Mesothelial cell of epicardium (in vitro differentiated cells): ENCODE results near the gene DCLK1. TPM values are rescaled to one million over a fixed set of nuclear protein-coding genes. Genes with fewer than 3 reads are reported as not detected.
A peak's percentile ranks its signal among the peaks of the same experiment; 100 is the strongest.

ENCODE experiments used
- DNase-seq, 2 experiments: peaks; one replicate each; pipeline ENCODE4 v3.0.0; 2021; ENCODE audit warnings: low spot score in 2 of 2; ENCODE audit not compliant: unreplicated experiment in 2 of 2
- H3K27ac Mint-ChIP-seq: 2 replicates; pipeline ENCODE4 v1.8.0; 2021; ENCODE audit warnings: mixed read lengths
- H3K27me3 Mint-ChIP-seq: 2 replicates; pipeline ENCODE4 v1.8.0; 2021; ENCODE audit warnings: low read depth, mixed read lengths
- H3K36me3 Mint-ChIP-seq: 2 replicates; pipeline ENCODE4 v1.8.0; 2021; ENCODE audit warnings: mixed read lengths
- H3K4me1 Mint-ChIP-seq: 2 replicates; pipeline ENCODE4 v1.8.0; 2021; ENCODE audit warnings: mixed read lengths
- H3K4me3 Mint-ChIP-seq: 2 replicates; pipeline ENCODE4 v1.8.0; 2021; ENCODE audit warnings: mild to moderate bottlenecking, moderate library complexity, mixed read lengths
- H3K9me3 Mint-ChIP-seq: 2 replicates; pipeline ENCODE4 v1.8.0; 2021; ENCODE audit warnings: mixed read lengths
- CTCF ChIP-seq: fragments of 200-600 bp; sonication (generic); IDR thresholded peaks from one replicate; pipeline ENCODE4 v1.5.0; 2021; ENCODE audit warnings: antibody characterized with exemption; ENCODE audit not compliant: unreplicated experiment
- total RNA-seq: library from RNA; stranded (reverse); gene quantifications from 3 replicates; pipeline ENCODE4 v1.2.1, GENCODE V29; 2021

Gene DCLK1
- total RNA-seq, 1 donor from 2014 or later = 21.7 TPM

- no peak for DNase-seq
- no peaks in the 10 kb centered on the region for H3K9me3 Mint-ChIP-seq
- TF ChIP-seq CTCF = no peak
- peaks cover 26% of the 10 kb centered on the region for H3K4me1 Mint-ChIP-seq
- H3K36me3 Mint-ChIP-seq = no peaks in the 10 kb centered on the region
- H3K27me3 Mint-ChIP-seq = no peaks in the 10 kb centered on the region
- H3K27ac Mint-ChIP-seq = no peak overlapping the region
- no peak overlapping the region for H3K4me3 Mint-ChIP-seq
Measured at GRCh38 chr13:36001561-36001960, 129.6 kb downstream of the DCLK1 start.

GRCh38 chr13:36000028-36000427 is 131.2 kb downstream of the DCLK1 start:
- no peaks in the 10 kb centered on the region for H3K36me3 Mint-ChIP-seq
- no peak for DNase-seq

GRCh38 chr13:35996360-35996759 is 134.8 kb downstream of the DCLK1 start:
- H3K9me3 Mint-ChIP-seq = no peaks in the 10 kb centered on the region
- DNase-seq = no peak
- H3K4me1 Mint-ChIP-seq = peaks cover 64% of the 10 kb centered on the region
- no peak for TF ChIP-seq CTCF
- no peaks in the 10 kb centered on the region for H3K36me3 Mint-ChIP-seq
- H3K27ac Mint-ChIP-seq = no peak overlapping the region
- H3K27me3 Mint-ChIP-seq = no peaks in the 10 kb centered on the region
- H3K4me3 Mint-ChIP-seq = no peak overlapping the region

More at GRCh38 chr13:36000028-36000427, 131.2 kb downstream of the DCLK1 start:
- Mint-ChIP-seq H3K27ac (no peak overlapping the region), H3K4me1 (peaks cover 29% of the 10 kb centered on the region), H3K4me3 (no peak overlapping the region), H3K9me3 (no peaks in the 10 kb centered on the region), H3K27me3 (no peaks in the 10 kb centered on the region)
- TF ChIP-seq CTCF = no peak

GRCh38 chr13:35995136-35995535 is 136.0 kb downstream of the DCLK1 start:
- Mint-ChIP-seq H3K9me3 (no peaks in the 10 kb centered on the region), H3K27ac (peak overlapping the region; percentile 89), H3K36me3 (no peaks in the 10 kb centered on the region), H3K4me3 (no peak overlapping the region), H3K4me1 (peaks cover 73% of the 10 kb centered on the region), H3K27me3 (no peaks in the 10 kb centered on the region)
- no peak for DNase-seq
- no peak for TF ChIP-seq CTCF

- H3K4me3 Mint-ChIP-seq = no peak overlapping the region
- DNase-seq = no peak
- no peaks in the 10 kb centered on the region for H3K36me3 Mint-ChIP-seq
- no peaks in the 10 kb centered on the region for H3K9me3 Mint-ChIP-seq
- H3K4me1 Mint-ChIP-seq = peaks cover 71% of the 10 kb centered on the region
- TF ChIP-seq CTCF = no peak
- no peaks in the 10 kb centered on the region for H3K27me3 Mint-ChIP-seq
- peak overlapping the region; percentile 89 for H3K27ac Mint-ChIP-seq
Measured at GRCh38 chr13:35994131-35994966, 136.8 kb downstream of the DCLK1 start.
